CD4-positive, alpha-beta memory T cell (primary cell): ENCODE results near the gene FNDC3B. TPM values are rescaled to one million over a fixed set of nuclear protein-coding genes. Genes with fewer than 3 reads are reported as not detected.

ENCODE experiments used
- CTCF ChIA-PET: fragments of 350-600 bp; sonication (Branson Sonifier 250); formaldehyde crosslinking; loops from one replicate; lab custom pipeline; 2021; ENCODE audit warnings: inconsistent platforms; ENCODE audit not compliant: partially characterized antibody; lab: Charles Lee
- POLR2A ChIA-PET: fragments of 350-600 bp; sonication (Branson Sonifier 250); formaldehyde crosslinking; loops from one replicate; lab custom pipeline; 2021; ENCODE audit not compliant: partially characterized antibody; lab: Charles Lee
- DNase-seq, 5 donors: peaks; one replicate each; pipeline versions ENCODE4 v3.0.0 to v3.0.0-alpha.2; 2020 to 2022; ENCODE audit warnings: mixed read lengths in 1 of 5
- H3K27ac ChIP-seq: one replicate; pipeline ENCODE4 v1.7.0; 2013; ENCODE audit warnings: low read depth, low read length
- H3K27me3 ChIP-seq: 2 replicates; pipeline ENCODE4 v1.7.0; 2013; ENCODE audit warnings: mild to moderate bottlenecking, low read length, moderate library complexity; ENCODE audit not compliant: insufficient read depth
- H3K36me3 ChIP-seq: 2 replicates; pipeline ENCODE4 v1.7.0; 2013; ENCODE audit warnings: mild to moderate bottlenecking, low read length, moderate library complexity; ENCODE audit not compliant: insufficient read depth
- H3K4me1 ChIP-seq: 2 replicates; pipeline ENCODE4 v1.7.0; 2013; ENCODE audit warnings: mild to moderate bottlenecking, low read length, moderate library complexity; ENCODE audit not compliant: insufficient read depth
- H3K4me3 ChIP-seq, 2 donors: one replicate each; pipeline ENCODE4 v1.7.0; 2013; ENCODE audit warnings: low read length in 2 of 2, mild to moderate bottlenecking in 1 of 2
- H3K9me3 ChIP-seq, 2 donors: one replicate each; pipeline ENCODE4 v1.7.0; 2013; ENCODE audit warnings: low read length in 2 of 2, control low read depth in 1 of 2; ENCODE audit not compliant: control insufficient read depth in 1 of 2
- H3K27ac Mint-ChIP-seq, 7 donors: one replicate each; pipeline ENCODE4 v1.8.0; 2020 to 2021; ENCODE audit warnings: mixed read lengths in 7 of 7, mild to moderate bottlenecking in 6 of 7, inconsistent platforms in 3 of 7, moderate library complexity in 3 of 7
- H3K27me3 Mint-ChIP-seq, 2 donors: one replicate each; pipeline ENCODE4 v1.8.0; 2020 to 2021; ENCODE audit warnings: mixed read lengths in 2 of 2
- H3K36me3 Mint-ChIP-seq, 2 donors: one replicate each; pipeline ENCODE4 v1.8.0; 2020 to 2021; ENCODE audit warnings: mixed read lengths in 2 of 2, inconsistent platforms in 1 of 2, mild to moderate bottlenecking in 1 of 2
- H3K4me1 Mint-ChIP-seq, 4 donors: one replicate each; pipeline ENCODE4 v1.8.0; 2020 to 2021; ENCODE audit warnings: mixed read lengths in 4 of 4, mild to moderate bottlenecking in 1 of 4
- H3K4me3 Mint-ChIP-seq, 8 donors: one replicate each; pipeline ENCODE4 v1.8.0; 2020 to 2021; ENCODE audit warnings: mixed read lengths in 8 of 8, mild to moderate bottlenecking in 7 of 8, moderate library complexity in 6 of 8, inconsistent platforms in 3 of 8
- H3K9me3 Mint-ChIP-seq, 8 donors: one replicate each; pipeline ENCODE4 v1.8.0; 2020 to 2021; ENCODE audit warnings: mixed read lengths in 8 of 8, mild to moderate bottlenecking in 5 of 8, inconsistent platforms in 3 of 8, moderate library complexity in 1 of 8
- intact Hi-C: fragments of 100-400 bp; cut with micrococcal nuclease; formaldehyde crosslinking; loops from one replicate; pipeline ENCODE4 v1.15.1; 2023
- polyA plus RNA-seq, 2 donors: library from polyadenylated mRNA; unstranded; fragments of 300-500 nt; fragmentation: Illumina TruSeq; gene quantifications; one replicate each; pipeline ENCODE4 v1.2.3, GENCODE V29; 2021
- total RNA-seq, 2 experiments: library from RNA; stranded (reverse); gene quantifications; one replicate each; pipeline ENCODE4 v1.2.3, GENCODE V29; 2021

FNDC3B gene
- total and polyA plus RNA-seq, 4 experiments from 2014 or later: 10.9 to 18.2 (median 14.8) TPM

- POLR2A ChIA-PET: no interaction called here
- H3K4me1 Mint-ChIP-seq: peaks cover 26 to 46% (median 30%) of the 10 kb centered on the region in 4 donors
- Histone ChIP-seq H3K27me3 (no peaks in the 10 kb centered on the region), H3K36me3 (no peaks in the 10 kb centered on the region), H3K9me3 (no peaks in the 10 kb centered on the region), H3K4me3 (no peak overlapping the region), H3K27ac (no peak overlapping the region), H3K4me1 (peaks cover 31% of the 10 kb centered on the region)
- no peaks in the 10 kb centered on the region for H3K9me3 Mint-ChIP-seq
- CTCF ChIA-PET: interaction anchor here (0.7 to 0.8 kb wide), 2 partner anchors 17 to 280 kb away, joined by 3 read pairs; no protein-coding TSS in a partner anchor
- peak overlapping the region in 1 of 8 donors; percentile 12 for H3K4me3 Mint-ChIP-seq
- H3K36me3 Mint-ChIP-seq: peaks cover 15 to 20% of the 10 kb centered on the region in 2 donors
- intact Hi-C loops: no loop called here
- peak overlapping the region in 2 of 7 donors; percentile 10 to 47 for H3K27ac Mint-ChIP-seq
- no peaks in the 10 kb centered on the region for H3K27me3 Mint-ChIP-seq
- no peak for DNase-seq
These were observed 13.0 kb downstream of the FNDC3B start for GRCh38 chr3:172052405-172052804.

- intact Hi-C loops: no loop called here
- H3K36me3 Mint-ChIP-seq: peaks cover 20 to 21% of the 10 kb centered on the region in 2 donors
- Histone ChIP-seq H3K27me3 (no peaks in the 10 kb centered on the region), H3K27ac (no peak overlapping the region), H3K4me1 (peaks cover 31% of the 10 kb centered on the region), H3K4me3 (no peak overlapping the region), H3K9me3 (no peaks in the 10 kb centered on the region), H3K36me3 (no peaks in the 10 kb centered on the region)
- no peak for DNase-seq
- ChIA-PET POLR2A (no interaction called here), CTCF (interaction anchor here (1.5 kb wide), 1 partner anchor 13 kb away, joined by 6 read pairs; no protein-coding TSS in a partner anchor)
- H3K27me3 Mint-ChIP-seq: no peaks in the 10 kb centered on the region
- peak overlapping the region; percentile 24 to 77 (median 57) for H3K27ac Mint-ChIP-seq
- H3K4me3 Mint-ChIP-seq: peak overlapping the region in 1 of 8 donors; percentile 39
- H3K9me3 Mint-ChIP-seq: no peaks in the 10 kb centered on the region
- H3K4me1 Mint-ChIP-seq: peaks cover 25 to 55% (median 32%) of the 10 kb centered on the region in 4 donors
These were observed 14.9 kb downstream of the FNDC3B start for GRCh38 chr3:172054115-172054764.

- peak overlapping the region in 4 of 7 donors; percentile 0 to 75 (median 58) for H3K27ac Mint-ChIP-seq
- CTCF ChIA-PET: no interaction called here
These were observed 17.0 kb downstream of the FNDC3B start for GRCh38 chr3:172056416-172056815.

DNA sequence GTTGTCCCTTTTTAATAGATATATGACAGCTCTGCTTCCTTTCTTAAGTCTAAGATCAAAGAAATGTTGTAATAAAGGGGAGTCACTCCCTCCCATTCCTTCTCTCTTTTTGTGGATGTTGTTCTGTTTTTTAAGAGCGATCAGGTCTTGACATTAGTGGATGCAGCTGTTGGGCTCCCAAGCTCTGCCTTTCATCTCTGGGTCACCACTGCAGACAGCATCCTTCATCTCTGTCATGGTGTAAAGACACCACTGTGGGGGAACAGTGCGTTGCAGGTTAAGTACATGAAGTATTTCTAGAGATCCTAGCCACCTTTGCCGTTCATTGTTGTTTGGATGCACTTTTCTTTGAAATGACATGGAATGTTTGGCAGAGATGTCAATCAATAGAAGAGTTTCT lies 17.7 kb downstream of the FNDC3B start:
- Histone ChIP-seq H3K4me1 (peaks cover 31% of the 10 kb centered on the region), H3K9me3 (no peaks in the 10 kb centered on the region), H3K27me3 (no peaks in the 10 kb centered on the region), H3K36me3 (no peaks in the 10 kb centered on the region), H3K4me3 (no peak overlapping the region), H3K27ac (no peak overlapping the region)
- ChIA-PET POLR2A (no interaction called here), CTCF (interaction anchor here (0.6 kb wide), 1 partner anchor 562 kb away, joined by 3 read pairs; no protein-coding TSS in a partner anchor)
- Mint-ChIP-seq H3K4me3 (peak overlapping the region in 1 of 8 donors; percentile 62), H3K27me3 (no peaks in the 10 kb centered on the region), H3K27ac (peak overlapping the region in 1 of 7 donors; percentile 54), H3K9me3 (no peaks in the 10 kb centered on the region), H3K36me3 (peaks cover 6 to 16% of the 10 kb centered on the region in 2 donors), H3K4me1 (peaks cover 26 to 50% (median 33%) of the 10 kb centered on the region in 4 donors)
- DNase-seq: no peak
- intact Hi-C loops: loop anchor here (5.0 kb wide), 1 partner anchor 45 kb away; no protein-coding TSS in a partner anchor

More at GRCh38 chr3:172056416-172056815, 17.0 kb downstream of the FNDC3B start:
- Histone ChIP-seq H3K27me3 (no peaks in the 10 kb centered on the region), H3K9me3 (no peaks in the 10 kb centered on the region), H3K4me3 (no peak overlapping the region), H3K27ac (no peak overlapping the region), H3K4me1 (peaks cover 31% of the 10 kb centered on the region), H3K36me3 (no peaks in the 10 kb centered on the region)
- Mint-ChIP-seq H3K27me3 (no peaks in the 10 kb centered on the region), H3K36me3 (peaks cover 10 to 17% of the 10 kb centered on the region in 2 donors), H3K4me1 (peaks cover 23 to 50% (median 32%) of the 10 kb centered on the region in 4 donors), H3K4me3 (peak overlapping the region in 3 of 8 donors; percentile 12 to 61 (median 14)), H3K9me3 (no peaks in the 10 kb centered on the region)
- POLR2A ChIA-PET: no interaction called here
- DNase-seq: no peak
- intact Hi-C loops: loop anchor here (5.0 kb wide), 1 partner anchor 46 kb away; no protein-coding TSS in a partner anchor

DNA sequence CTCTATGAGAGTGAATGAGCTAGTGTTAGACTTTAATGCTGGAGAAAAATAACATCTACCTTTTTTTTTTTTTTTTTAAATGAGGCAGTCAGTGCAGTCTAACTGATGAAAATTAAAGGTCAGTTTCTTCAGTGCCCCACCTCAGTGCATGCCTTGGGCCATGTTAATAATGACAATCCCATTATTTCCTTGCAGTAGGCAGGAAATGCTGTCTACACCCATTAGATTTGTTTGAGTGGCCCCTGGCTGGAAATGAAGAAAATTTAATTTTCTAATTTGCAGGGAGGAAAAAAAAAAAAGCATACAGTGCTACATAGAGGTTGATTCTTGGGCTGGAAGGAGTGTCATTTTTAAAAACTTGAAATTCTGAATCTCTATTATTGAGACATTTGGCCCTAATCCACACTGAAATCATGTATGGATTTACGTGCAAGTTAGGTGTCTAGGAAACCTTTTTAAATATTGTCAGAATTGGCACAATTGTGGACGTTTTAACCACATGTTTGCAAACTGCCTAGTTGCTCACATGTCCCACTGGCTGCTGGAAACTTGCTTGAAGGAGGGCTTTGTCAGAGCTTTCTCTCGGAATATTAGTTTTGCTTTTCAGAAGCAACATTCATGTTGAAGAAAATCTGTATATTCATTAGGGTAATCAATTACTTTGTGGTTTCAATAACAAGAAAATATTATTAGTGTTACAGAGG lies 18.4 kb downstream of the FNDC3B start:
- intact Hi-C loops: loop anchor here (5.0 kb wide), 1 partner anchor 45 kb away; no protein-coding TSS in a partner anchor
- peak overlapping the region in 1 of 7 donors; percentile 20 for H3K27ac Mint-ChIP-seq
- Histone ChIP-seq H3K27ac (no peak overlapping the region), H3K4me1 (peaks cover 31% of the 10 kb centered on the region), H3K9me3 (no peaks in the 10 kb centered on the region), H3K27me3 (no peaks in the 10 kb centered on the region), H3K4me3 (no peak overlapping the region), H3K36me3 (no peaks in the 10 kb centered on the region)
- ChIA-PET POLR2A (no interaction called here), CTCF (interaction anchor here (0.6 kb wide), 1 partner anchor 563 kb away, joined by 3 read pairs; no protein-coding TSS in a partner anchor)
- H3K4me1 Mint-ChIP-seq: peaks cover 27 to 50% (median 33%) of the 10 kb centered on the region in 4 donors
- H3K9me3 Mint-ChIP-seq: no peaks in the 10 kb centered on the region
- peaks cover 2 to 9% of the 10 kb centered on the region in 2 donors for H3K36me3 Mint-ChIP-seq
- DNase-seq: no peak
- peak overlapping the region in 1 of 8 donors; percentile 62 for H3K4me3 Mint-ChIP-seq
- H3K27me3 Mint-ChIP-seq: no peaks in the 10 kb centered on the region

GRCh38 chr3:172059532-172059931 lies 20.2 kb downstream of the FNDC3B start:
- no peak overlapping the region for H3K4me3 ChIP-seq
- peaks cover 1 to 23% of the 10 kb centered on the region in 2 donors for H3K36me3 Mint-ChIP-seq
- no peak overlapping the region for H3K4me3 Mint-ChIP-seq
- peaks cover 23 to 54% (median 30%) of the 10 kb centered on the region in 4 donors for H3K4me1 Mint-ChIP-seq
- no peaks in the 10 kb centered on the region for H3K9me3 ChIP-seq
- H3K27ac Mint-ChIP-seq: no peak overlapping the region
- peaks cover 23% of the 10 kb centered on the region for H3K4me1 ChIP-seq
- H3K27me3 Mint-ChIP-seq: no peaks in the 10 kb centered on the region
- CTCF ChIA-PET: no interaction called here
- H3K9me3 Mint-ChIP-seq: no peaks in the 10 kb centered on the region
- no peak for DNase-seq
- H3K27me3 ChIP-seq: no peaks in the 10 kb centered on the region
- no peak overlapping the region for H3K27ac ChIP-seq
- intact Hi-C loops: loop anchor here (5.0 kb wide), 1 partner anchor 43 kb away; no protein-coding TSS in a partner anchor
- H3K36me3 ChIP-seq: no peaks in the 10 kb centered on the region
- POLR2A ChIA-PET: no interaction called here

GRCh38 chr3:172060234-172060633 lies 20.9 kb downstream of the FNDC3B start:
- peak overlapping the region in 1 of 7 donors; percentile 6 for H3K27ac Mint-ChIP-seq
- DNase-seq: no peak
- H3K4me1 ChIP-seq: peaks cover 16% of the 10 kb centered on the region
- H3K9me3 Mint-ChIP-seq: no peaks in the 10 kb centered on the region
- H3K4me1 Mint-ChIP-seq: peaks cover 20 to 47% (median 27%) of the 10 kb centered on the region in 4 donors
- intact Hi-C loops: no loop called here
- no peak overlapping the region for H3K4me3 Mint-ChIP-seq
- H3K27me3 Mint-ChIP-seq: no peaks in the 10 kb centered on the region
- CTCF ChIA-PET: interaction anchor here (0.9 kb wide), 1 partner anchor 220 kb away, joined by 3 read pairs; no protein-coding TSS in a partner anchor
- no peaks in the 10 kb centered on the region for H3K9me3 ChIP-seq
- POLR2A ChIA-PET: no interaction called here
- no peak overlapping the region for H3K4me3 ChIP-seq
- H3K36me3 ChIP-seq: no peaks in the 10 kb centered on the region
- H3K36me3 Mint-ChIP-seq: peaks cover 3 to 26% of the 10 kb centered on the region in 2 donors
- no peak overlapping the region for H3K27ac ChIP-seq
- no peaks in the 10 kb centered on the region for H3K27me3 ChIP-seq
